Esophagus mucosa (tissue), 1 donor: ENCODE data around the gene TM4SF20. TPM values are rescaled to one million over a fixed set of nuclear protein-coding genes. Genes with fewer than 3 reads are reported as not detected.
"Not testable (repeated sequence)": the region's sequence is repeated elsewhere in the genome, so short reads cannot be mapped to it uniquely, and the experiment has no call there.

Experiments used
- ATAC-seq: fragments of 200-7000 bp; cut with Tn5 transposase; one replicate; pipeline ENCODE4 v1.9.1; 2020
- total RNA-seq: library from RNA; stranded (reverse); gene quantifications from one replicate; pipeline ENCODE4 v1.2.4, GENCODE V29; 2023
- donor health status: DM: yes; HTN: yes; CAD: no.

TM4SF20 gene
- total RNA-seq, 1 donor from 2014 or later = not detected

DNA sequence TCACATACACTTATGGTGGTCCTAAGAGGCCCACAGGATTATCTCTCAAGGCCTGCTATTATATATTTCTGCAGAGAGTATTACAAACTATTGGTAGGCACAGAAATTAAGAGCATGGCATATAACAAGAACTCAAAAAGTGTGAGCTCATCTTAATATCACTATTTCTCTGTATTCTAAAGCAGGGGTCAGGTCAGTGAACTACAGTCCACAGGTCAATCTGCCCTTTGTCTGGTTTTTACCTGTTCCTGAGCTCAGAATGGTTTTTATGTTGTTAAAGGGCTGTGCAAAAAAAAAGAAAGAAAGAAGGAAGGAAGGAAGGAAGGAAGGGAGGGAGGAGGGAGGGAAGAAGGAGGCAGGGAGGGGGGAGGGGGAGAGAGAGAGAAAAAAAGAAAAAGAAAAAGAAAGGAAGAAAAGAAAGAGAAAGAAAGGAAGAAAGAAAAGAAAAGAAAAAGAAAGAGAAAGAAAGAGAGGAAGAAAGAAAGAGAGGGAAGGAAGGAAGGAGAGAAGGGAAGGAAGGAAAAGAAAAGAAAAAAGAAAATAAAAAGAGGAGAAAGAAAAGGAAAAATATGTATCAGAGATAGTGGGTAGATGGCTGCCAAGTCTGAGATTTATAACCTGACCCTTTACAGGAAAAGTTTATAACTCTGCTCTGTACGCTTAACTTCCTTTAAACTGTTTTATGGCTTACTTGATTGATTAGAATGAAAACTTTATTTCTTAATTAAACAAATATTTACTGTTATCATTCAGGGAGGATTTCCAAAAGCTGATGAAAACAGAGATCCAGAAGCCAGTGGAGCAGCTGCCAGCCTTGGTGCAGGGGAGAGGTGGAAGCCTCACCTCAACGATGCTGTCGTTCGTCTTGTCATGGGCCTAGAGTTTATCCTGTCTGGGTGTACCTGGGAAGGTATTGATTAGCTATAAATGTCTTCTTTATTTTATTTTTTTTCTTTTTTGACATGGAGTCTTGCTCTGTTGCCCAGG is 19.9 kb upstream of the TM4SF20 start:
- no peak for ATAC-seq

DNA sequence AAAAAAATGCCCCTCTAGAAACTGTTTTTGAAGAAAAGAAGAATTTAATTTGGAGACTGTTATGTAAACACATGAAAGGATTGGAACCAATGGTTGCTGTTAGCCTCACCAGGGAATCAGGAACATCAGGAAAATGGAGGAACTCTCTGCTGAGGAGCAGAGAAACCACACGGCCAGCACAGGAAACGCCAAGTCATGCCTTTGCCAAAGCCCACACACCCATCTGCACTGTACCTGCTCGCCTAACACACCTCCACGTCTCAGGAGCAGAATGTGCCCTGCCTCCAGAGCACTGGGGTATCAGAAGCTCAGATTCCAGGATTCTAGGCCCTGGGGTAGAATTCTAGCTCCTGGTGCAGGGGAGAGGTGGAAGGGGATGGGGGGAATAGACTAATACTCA is 18.5 kb upstream of the TM4SF20 start:
- ATAC-seq = peak; percentile 72

DNA sequence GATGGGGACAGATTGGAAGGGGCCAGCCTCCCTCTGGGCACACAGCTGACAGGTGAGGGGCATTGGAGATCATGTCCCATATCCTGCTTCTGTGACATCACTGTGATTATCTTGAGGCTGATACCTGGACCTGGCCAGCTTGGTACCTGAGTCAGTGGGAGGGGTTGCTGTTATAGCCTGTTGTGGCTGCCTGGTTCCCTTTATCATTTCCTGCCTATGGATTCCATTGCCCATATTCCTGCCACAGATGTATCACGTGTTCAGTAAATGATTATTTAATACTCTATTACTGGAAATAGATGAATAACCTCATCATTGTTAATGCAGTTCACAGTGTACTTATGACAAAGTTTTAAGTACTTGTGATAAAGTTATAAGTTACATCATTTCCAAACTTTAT is 16.4 kb upstream of the TM4SF20 start:
- ATAC-seq = peak; percentile 80

DNA sequence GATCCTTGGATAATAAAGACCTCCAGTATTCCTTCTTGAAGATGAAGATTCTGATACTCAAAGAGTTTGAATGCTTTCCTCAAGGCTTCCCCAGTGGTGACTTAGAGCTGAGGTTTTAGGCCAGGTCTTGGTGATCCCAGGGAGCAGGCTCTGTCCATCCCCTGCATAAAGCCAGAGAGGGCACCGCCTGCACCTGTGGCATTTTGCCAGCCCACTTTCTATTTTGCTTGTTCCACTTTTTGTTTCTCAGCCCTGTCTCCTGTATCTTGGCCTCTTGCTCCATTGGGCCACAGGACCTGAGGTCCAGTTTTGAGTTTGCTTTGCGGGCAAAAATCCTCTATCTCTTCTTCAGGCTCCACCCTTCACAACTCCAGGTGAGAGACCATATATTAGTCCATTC is 15.3 kb upstream of the TM4SF20 start:
- no peak for ATAC-seq

DNA sequence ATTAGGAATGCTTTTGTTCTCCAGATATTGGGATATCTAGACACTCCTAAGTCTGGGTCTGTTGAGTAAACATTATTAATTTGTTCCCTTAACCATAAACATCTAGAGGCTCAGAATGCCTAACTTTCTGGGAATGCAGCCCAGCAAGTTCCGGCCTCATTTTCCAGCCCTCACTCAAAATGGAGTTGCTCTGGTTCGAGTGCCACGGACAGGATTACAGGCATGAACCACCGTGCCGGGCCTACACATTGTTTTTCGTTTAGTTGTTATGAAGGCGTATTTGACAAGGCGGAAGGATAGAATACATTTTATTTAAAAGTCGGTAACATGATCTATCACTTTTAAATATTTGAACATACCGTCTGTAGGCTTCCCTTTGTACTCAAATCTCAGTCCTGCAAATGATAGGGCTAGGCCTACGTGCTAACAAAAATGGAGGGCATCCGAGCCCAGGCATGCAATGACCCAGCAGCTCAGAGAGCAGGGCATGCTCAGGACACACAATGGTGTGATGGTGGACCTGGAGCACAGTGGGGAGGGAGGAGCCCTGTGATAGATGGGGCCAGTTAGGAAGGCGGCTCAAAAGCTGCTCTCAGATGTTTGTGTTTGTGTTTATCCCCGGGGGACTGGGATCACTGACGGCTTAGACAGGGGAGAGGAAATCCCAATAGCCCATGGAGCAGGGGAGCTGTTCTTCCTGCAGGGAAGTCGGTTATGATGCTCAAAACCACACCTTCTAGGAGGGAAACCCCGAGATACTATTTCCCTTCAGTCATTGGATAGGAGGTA is 11.6 kb upstream of the TM4SF20 start:
- no peak for ATAC-seq

DNA sequence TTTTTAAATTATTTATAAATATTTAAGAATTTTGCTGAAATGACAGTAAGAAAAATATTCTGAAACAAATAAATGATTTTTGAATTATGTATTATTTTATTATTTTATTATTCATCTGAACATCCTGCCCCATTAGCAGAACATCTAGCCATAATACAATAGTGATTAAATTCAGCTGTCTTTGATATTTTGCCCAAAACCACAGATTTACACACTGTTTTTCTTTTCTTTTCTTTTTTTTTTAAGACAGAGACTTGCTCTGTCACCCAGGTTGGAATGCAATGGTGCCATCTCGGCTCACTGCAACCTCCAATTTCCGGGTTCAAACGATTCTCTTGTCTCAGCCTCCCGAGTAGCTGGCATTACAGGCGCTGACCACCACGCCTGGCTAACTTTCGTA is 10.6 kb upstream of the TM4SF20 start:
- no peak for ATAC-seq

DNA sequence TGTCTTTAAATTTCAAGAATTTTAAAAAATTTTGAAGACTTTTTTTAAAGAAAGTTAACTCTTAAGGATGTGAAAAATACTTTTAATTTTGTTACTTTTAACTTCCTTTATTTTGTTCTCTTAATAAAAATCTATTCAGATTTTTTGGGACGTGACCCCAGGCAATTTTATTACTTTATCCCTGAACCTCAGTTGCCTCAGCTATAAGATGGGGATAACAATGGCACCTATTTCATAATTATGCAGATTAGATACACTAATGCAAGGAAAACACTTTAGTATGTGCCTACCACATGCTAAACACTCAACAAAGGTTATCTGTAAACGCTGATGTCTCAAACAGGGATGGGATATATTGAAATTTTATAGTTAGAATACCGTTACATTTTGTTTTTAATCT is 10.1 kb upstream of the TM4SF20 start:
- ATAC-seq = no peak

DNA sequence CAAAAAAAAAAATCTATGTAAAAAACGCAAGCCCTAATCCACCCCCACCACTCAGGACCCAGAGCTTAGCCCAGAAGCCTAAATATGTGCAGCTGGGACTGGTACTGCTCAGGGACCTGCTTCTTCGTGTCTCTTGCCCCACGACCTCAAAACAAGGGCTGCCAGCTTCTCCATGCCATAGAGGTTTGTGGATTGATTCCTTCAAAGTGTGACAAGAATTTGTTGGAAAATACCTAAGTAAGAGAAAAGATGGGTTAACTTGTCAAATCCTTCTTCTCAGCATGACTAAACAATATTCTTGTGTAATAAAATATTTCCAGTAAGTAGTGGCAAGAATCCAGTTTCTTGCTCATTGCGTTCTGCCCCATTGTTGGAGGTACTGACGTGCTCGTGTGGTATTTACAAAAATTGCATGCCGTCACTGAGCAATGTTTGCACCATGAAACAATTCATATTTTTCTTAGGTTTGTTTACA is 9.5 kb upstream of the TM4SF20 start:
- peak; percentile 85 for ATAC-seq

DNA sequence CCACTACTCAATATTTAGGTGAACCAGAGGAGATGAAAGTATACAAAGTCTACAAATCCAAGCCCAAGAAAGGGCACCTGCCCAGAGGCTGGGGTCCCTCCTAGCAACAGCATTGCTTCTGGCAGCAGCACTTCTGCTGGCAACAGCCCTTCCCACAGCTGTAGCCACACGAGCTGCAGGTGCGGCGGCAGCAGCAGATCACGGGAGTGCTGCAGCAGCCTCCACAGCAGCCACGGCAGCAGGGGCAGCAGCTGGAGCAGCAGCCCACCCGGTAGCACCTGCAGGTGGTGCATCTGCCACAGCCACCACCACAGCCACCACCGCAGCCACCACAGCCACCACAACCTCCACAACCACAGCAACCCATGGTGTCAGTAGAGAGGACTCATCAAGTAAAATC is 8.5 kb upstream of the TM4SF20 start, which contains the start of gene SCYGR1:
Gene SCYGR1 (minus strand): TSS at position 367 of the 400 bp plus-strand sequence. CDS start 0 bp downstream, at position 367.
- not testable (repeated sequence) for ATAC-seq

DNA sequence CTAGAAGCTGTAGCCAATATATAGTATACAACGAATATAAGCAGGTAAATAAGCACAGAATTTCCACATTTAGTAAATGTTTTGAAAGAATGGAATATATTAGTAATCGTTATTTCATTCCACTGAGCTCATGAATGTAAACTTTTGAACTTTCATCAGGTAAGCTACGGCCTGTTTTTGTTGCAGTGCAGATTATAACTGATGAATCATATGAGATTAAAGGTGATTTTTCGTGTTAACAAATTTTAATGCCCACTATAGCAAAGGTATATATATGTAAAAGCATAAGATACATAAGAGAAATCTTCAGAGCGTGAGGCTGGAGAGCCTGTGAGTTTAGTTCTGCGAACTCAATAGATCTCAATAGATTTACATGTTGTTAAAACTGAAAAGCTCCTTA is 7.5 kb upstream of the TM4SF20 start:
- ATAC-seq = peak; percentile 78

DNA sequence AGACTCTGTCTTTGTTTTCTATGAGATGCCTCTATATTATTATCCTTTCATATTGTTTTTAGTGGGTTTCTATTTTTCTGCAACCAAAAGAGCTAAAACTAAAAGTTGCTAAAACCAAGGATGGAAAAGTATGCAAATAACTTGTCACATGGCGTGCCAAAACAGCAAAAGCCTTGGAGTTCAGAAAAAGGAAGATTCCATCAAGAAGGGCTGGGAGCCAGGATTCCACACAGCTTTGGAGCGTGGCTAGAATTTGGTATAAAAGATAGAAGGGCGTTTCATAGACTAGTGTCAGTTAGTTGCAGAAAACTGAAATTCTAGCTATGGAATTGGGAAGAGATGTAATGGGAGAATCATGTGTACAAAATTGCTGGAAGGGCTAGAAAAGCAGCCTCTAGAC is 4.6 kb upstream of the TM4SF20 start:
- ATAC-seq = no peak

DNA sequence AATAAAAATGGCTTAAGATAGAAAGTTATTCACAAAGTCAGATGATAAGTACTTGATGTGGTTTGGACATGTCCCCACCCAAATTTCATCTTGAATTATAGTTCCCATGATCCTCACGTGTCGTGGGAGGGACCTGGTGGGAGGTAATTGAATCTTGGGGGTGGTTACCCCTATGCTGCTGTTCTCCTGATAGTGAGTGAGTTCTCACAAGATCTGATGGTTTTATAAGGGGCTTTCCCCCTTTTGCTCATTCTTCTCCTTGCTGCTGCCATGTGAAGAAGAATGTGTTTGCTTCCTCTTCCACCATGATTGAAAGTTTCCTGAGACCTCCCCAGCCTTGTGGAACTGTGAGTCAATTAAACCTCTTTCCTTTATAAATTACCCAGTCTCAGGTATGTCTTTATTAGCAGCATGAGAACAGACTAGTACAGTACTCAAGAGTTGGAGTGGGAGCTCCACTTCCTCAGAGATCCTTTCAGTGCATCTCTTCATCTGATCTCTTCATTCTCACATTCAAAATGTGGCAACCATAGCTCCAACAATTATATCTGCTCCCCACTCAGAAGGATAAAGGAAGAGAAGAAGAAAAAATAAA is 3.2 kb upstream of the TM4SF20 start:
- not testable (repeated sequence) for ATAC-seq

DNA sequence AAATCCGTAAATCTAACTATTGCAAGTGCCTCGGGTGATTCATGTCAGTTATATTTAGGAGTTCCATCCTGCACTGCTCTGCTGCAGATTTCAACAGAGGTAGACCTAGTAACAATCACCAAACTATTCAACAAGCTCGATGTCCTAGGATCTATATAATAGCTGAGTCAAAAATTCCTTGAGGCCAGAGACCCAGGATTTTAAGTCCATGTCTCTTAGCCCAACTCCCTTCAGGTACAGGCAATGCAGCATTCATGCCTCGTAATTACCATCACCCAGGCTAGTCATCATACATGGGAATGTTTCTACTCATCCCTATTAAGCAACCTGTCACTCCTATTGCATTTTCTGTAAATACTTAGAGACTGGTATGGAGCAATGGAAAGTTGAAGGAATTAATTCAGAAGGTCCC is 729 bp downstream of the TM4SF20 start:
- ATAC-seq = peak; percentile 60

DNA sequence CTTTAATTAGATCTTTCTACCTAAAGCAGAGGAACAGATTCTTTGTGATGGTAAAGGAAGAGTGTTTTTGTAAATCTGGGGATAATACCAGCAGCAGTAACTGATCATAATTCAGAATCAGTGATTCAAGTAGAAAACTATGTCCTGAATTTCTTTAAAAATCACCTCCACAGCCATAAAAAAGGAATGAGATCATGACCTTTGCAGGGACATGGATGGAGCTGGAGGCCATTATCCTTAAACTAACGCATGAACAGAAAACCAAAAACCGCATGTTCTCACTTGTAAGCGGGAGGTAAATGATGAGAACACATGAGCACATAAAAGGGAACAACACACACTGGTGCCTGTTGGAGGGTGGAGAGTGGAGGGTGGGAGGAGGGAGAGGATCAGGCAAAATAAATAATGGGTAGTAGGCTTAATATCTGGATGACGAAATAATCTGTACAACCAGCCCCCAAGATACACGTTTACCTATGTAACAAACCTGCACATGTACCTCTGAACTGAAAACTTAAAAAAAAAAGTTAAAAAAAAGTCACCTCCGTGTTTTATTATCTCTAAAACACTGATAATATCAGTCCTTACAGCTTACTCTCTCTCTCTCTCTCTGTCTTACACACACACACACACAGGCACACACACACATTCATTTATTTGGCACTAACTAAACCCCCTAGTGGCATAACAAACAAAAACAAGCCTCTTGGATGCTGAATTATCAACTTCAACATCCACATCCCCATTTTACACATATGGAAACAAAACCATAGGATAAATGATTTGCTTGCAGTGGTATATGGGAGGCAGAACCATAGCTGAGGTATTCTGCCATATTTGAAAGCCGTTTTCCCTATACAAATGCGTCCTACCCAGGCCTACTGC is 1.4 kb downstream of the TM4SF20 start:
- no peak for ATAC-seq

DNA sequence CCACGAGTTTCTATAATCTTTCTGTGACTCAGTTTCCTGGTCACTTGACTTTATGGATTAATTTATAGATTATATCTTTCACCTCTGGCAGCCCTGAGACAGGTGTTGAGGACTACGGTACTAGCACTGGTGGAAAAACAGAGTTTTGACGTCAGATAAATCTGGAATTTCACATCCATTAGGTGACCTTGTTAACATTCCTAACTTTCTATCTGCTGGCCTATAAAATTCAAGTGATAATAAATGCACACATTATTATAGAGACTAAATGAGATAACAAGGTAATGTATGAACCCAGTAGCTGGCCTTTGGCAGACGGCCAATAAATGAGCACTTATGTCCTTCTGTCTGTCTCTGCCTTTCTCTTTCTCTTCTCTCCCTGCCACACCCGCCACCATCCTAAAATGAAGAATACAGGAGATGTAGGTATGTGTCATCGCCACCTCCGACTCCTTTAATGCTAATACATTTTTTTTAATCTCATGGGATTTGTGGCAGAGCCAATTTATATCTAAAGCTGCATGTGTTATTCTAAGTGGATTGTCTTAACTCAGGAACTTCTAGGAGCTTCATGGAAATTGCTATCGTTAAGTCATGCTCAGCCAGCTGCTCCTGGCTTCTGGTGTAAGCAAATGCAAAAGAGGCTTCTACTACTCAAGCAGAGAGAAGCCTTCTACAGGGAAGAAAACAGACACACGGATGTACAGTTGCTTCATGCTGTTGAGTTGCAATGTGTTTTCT is 2.3 kb downstream of the TM4SF20 start:
- peak; percentile 78 for ATAC-seq

DNA sequence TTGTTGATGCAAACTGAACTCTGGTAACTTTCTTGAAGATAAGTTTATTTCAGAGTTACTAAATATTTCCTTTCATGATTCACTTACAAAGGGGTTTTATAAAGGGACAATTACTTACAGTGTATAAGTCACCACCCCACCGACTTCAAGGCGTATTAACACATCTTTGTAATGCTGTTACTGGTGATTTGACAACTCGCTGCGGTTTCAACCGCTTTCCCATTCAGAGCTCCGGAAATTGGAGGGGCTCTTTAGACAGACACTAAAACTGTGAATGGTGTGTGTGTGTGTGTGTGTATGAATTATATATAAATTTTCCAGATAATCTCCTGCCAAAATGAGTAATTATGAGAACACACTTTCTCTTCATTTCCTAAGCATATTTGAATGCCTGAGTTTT is 4.9 kb downstream of the TM4SF20 start:
- no peak for ATAC-seq

DNA sequence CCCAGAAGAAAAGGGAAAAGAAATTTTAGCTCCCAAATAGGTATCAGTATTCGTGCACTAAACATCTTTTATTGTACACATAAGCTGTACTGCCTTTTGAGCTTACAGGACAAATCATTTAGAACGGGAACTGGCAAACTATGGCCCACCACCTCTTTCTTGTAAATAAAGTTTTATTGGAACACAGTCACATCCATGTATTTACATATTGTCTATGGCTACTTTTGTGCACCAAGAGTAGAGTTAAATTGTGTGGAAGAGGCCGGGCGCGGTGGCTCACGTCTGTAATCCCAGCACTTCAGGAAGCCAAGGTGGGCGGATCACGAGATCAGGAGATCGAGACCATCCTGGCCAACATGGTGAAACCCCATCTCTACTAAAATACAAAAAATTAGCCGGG is 5.7 kb downstream of the TM4SF20 start:
- no peak for ATAC-seq

DNA sequence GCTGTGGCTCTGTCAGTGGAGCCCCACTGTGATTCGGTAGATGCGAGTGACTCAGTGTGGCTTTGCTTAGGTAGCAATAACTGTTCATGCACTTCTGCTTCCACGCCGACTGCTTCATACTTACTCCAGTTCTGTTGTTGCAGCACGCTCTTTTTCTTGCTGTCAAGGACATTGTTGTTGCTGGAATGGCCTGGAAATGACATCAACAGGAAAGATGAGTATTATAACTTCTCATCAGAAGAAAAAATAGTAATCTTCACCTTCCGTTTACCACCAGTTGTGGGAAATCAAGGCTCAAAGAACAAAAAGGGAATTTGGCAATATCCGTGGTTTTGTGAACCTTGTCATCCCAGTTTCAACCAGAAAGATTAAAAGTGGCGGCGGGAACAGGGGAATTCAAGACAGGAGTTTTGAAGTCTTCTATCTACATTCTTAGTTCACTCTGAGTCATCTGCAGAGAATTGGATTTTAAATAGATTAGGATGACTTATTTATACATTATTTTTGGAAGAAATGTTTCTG is 8.3 kb downstream of the TM4SF20 start:
- peak; percentile 67 for ATAC-seq

DNA sequence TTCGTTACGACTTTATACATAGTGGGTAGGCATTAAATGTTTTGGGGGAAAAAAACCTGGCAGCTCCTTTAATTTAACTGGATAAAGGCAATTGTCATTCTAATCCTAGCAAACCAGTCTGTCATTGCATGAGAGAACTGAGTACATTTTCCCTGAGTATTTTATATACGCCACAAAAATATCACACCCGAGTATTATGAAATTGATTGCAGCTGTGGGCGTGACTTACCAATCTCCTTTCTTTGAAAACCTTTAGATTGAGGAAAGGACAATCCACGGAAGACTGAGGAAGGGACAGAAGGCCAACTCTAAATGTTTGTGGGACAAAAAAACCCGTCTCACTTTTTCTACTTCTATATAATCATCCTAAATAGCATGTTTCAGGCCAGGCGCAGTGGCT is 9.0 kb downstream of the TM4SF20 start:
- no peak for ATAC-seq

DNA sequence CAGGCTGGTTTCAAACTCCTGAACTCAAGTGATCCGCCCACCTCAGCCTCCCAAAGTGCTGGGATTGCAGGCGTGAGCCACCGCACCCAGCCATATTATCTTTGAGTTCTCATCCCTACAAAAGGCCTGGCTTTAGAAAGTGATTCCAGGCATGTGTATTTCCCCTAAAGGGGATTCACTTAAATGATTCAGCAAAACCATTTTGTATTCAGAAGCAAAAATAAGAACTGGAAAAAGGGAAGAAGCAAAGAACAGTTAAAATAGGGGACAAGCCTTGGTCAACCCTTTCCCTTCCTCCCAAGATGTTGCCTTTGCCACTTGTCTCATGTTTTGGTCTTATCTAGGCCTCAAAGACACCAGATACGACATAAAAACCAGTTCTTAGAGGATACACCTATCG is 10.5 kb downstream of the TM4SF20 start:
- ATAC-seq = no peak

DNA sequence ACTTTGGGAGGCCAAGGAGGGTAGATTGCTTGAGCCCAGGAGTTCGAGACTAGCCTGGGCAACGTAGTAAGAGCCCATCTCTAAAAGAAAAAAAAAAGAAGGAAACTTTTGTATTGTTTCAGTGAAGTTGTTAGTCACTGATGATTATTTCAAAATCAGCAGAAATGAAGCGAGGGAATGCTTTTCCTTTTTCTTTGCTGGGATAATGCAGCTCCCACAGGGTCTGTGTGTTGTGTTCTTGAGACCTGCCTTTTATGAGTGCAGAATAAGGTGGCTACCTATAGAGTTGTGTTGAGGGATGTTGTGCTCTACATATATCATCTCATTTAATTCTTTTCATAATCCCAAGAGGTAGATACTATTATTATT is 11.7 kb downstream of the TM4SF20 start:
- ATAC-seq = no peak
